SU-DHL-6 (cell line): ENCODE measurements around the gene ICA1.

ENCODE experiments used
- CTCF ChIP-seq: fragments of 200-600 bp; sonication (generic); IDR thresholded peaks from one replicate; pipeline ENCODE4 v1.5.1; 2017; ENCODE audit warnings: antibody characterized with exemption, mild to moderate bottlenecking, low read length, moderate library complexity; ENCODE audit not compliant: insufficient read depth, poor library complexity, severe bottlenecking
- EZH2phosphoT487 ChIP-seq: fragments of 200-600 bp; sonication (generic), shearing (Covaris generic); conservative IDR thresholded peaks from 2 replicates; pipeline ENCODE4 v1.6.1; 2018; ENCODE audit warnings: mild to moderate bottlenecking, antibody characterized with exemption, low read length, moderate library complexity, mixed read lengths

GRCh38 chr7:8064828-8065227 lies 197.1 kb downstream of the ICA1 start:
- TF ChIP-seq CTCF (no peak), EZH2phosphoT487 (no peak)
